HCT116 (cell line): ENCODE data around the gene C17orf67. TPM values are rescaled to one million over a fixed set of nuclear protein-coding genes. Genes with fewer than 3 reads are reported as not detected.

Experiments used
- ATAC-seq: fragments of 200-7000 bp; cut with Tn5 transposase; 2 replicates; pipeline ENCODE4 v1.9.1; 2020; ENCODE audit warnings: mild to moderate bottlenecking, moderate library complexity
- BruUV-seq: library from RNA; stranded (reverse); fragments of 400-500 nt; replicated peaks from 2 replicates; lab custom pipeline; 2021; lab: Mats Ljungman, UMichigan
- CTCF ChIA-PET: fragments of 300-600 bp; sonication (Branson Sonifier 250); formaldehyde crosslinking; loops from one replicate; lab custom pipeline; 2021; ENCODE audit warnings: antibody characterized with exemption; lab: Charles Lee
- POLR2A ChIA-PET: fragments of 300-600, 350-600 bp; sonication (Branson Sonifier 250); formaldehyde crosslinking; loops from one replicate; lab custom pipeline; 2021; ENCODE audit warnings: antibody characterized with exemption; lab: Charles Lee
- RAD21 ChIA-PET, 2 experiments: fragments of 300-600 bp; sonication (Branson Sonifier 250); formaldehyde crosslinking; loops; one replicate each; lab custom pipeline; 2023; ENCODE audit warnings: low total read pairs in 2 of 2; ENCODE audit not compliant: uncharacterized antibody in 2 of 2, unreplicated experiment in 2 of 2, low non-redundant PET in 1 of 2; lab: Charles Lee
- DNase-seq: peaks from one replicate; pipeline ENCODE4 v3.0.0-alpha.2; 2010; ENCODE audit warnings: low read depth, low spot score
- H2AFZ ChIP-seq: fragments of 200-600 bp; shearing (Covaris generic), sonication (generic); 2 replicates; pipeline ENCODE4 v1.6.1; 2017; ENCODE audit warnings: low read depth, mixed run types, mixed read lengths, antibody characterized with exemption, low read length; ENCODE audit not compliant: poor library complexity, severe bottlenecking
- H3K27ac ChIP-seq: 2 replicates; pipeline ENCODE4 v1.5.1; 2012; ENCODE audit warnings: low read depth, low read length
- H3K27me3 ChIP-seq: fragments of 200-600 bp; sonication (generic); 2 replicates; pipeline ENCODE4 v1.6.1; 2016; ENCODE audit warnings: mixed run types, low read length, mixed read lengths; ENCODE audit not compliant: insufficient read depth
- H3K36me3 ChIP-seq, 2 experiments: fragments of 200-500 bp in 1 of 2; fragments of 200-600 bp in 1 of 2; sonication (Bioruptor generic) in 1 of 2; sonication (generic) in 1 of 2; 2 replicates each; pipeline versions ENCODE4 v1.5.1 to v1.6.1; 2014 to 2016; ENCODE audit warnings: low read length in 2 of 2, inconsistent platforms in 1 of 2, mixed read lengths in 1 of 2, mixed run types in 1 of 2; ENCODE audit not compliant: insufficient read depth in 2 of 2, control insufficient read depth in 1 of 2
- H3K4me1 ChIP-seq, 2 experiments: fragments of 200-600 bp in 1 of 2; sonication (generic) in 1 of 2; 2 replicates each; pipeline versions ENCODE4 v1.5.1 to v1.6.1; 2012 to 2017; ENCODE audit warnings: low read length in 2 of 2, inconsistent platforms in 1 of 2, mild to moderate bottlenecking in 1 of 2, mixed read lengths in 1 of 2, mixed run types in 1 of 2, moderate library complexity in 1 of 2; ENCODE audit not compliant: insufficient read depth in 2 of 2, control insufficient read depth in 1 of 2
- H3K4me2 ChIP-seq: fragments of 200-600 bp; sonication (generic); 2 replicates; pipeline ENCODE4 v1.6.1; 2017; ENCODE audit warnings: mixed run types, low read length, mixed read lengths
- H3K4me3 ChIP-seq, 2 experiments: fragments of 200-600 bp in 1 of 2; sonication (generic) in 1 of 2; replicated peaks in 1 of 2; 2 replicates each; pipeline ENCODE4 v1.5.1; 2011 to 2016; ENCODE audit warnings: low read length in 2 of 2, control low read depth in 1 of 2, low read depth in 1 of 2, mild to moderate bottlenecking in 1 of 2, mixed read lengths in 1 of 2, mixed run types in 1 of 2
- H3K79me2 ChIP-seq: fragments of 200-600 bp; sonication (generic); 2 replicates; pipeline ENCODE4 v1.6.1; 2017; ENCODE audit warnings: mild to moderate bottlenecking, mixed run types, low read length, moderate library complexity, mixed read lengths; ENCODE audit not compliant: insufficient read depth
- H3K9ac ChIP-seq: fragments of 200-600 bp; sonication (generic); 2 replicates; pipeline ENCODE4 v1.6.1; 2016; ENCODE audit warnings: low read length, mixed read lengths
- H3K9me2 ChIP-seq: fragments of 200-600 bp; sonication (generic), shearing (Covaris generic); 2 replicates; pipeline ENCODE4 v1.6.1; 2017; ENCODE audit warnings: mixed run types, mild to moderate bottlenecking, moderate library complexity; ENCODE audit not compliant: insufficient read depth
- H3K9me3 ChIP-seq, 2 experiments: fragments of 200-500 bp in 1 of 2; fragments of 200-600 bp in 1 of 2; sonication (Bioruptor generic) in 1 of 2; sonication (generic) in 1 of 2; 2 replicates each; pipeline ENCODE4 v1.6.1; 2014 to 2017; ENCODE audit warnings: low read length in 2 of 2, mixed read lengths in 2 of 2, inconsistent platforms in 1 of 2, low read depth in 1 of 2, mild to moderate bottlenecking in 1 of 2, mixed run types in 1 of 2, moderate library complexity in 1 of 2; ENCODE audit not compliant: control insufficient read depth in 1 of 2, insufficient read depth in 1 of 2
- H4K20me1 ChIP-seq: fragments of 200-600 bp; sonication (generic), shearing (Covaris generic); 2 replicates; pipeline ENCODE4 v1.6.1; 2017; ENCODE audit warnings: mixed run types, mild to moderate bottlenecking, moderate library complexity; ENCODE audit not compliant: insufficient read depth
- EGR1 ChIP-seq: IDR thresholded peaks from 2 replicates; pipeline ENCODE4 v1.6.1; 2012; ENCODE audit warnings: low read depth
- EZH2 ChIP-seq: fragments of 200-600 bp; sonication (generic); IDR thresholded peaks from 2 replicates; pipeline ENCODE4 v1.6.1; 2017; ENCODE audit warnings: antibody characterized with exemption, mixed run types
- EZH2phosphoT487 ChIP-seq: fragments of 200-600 bp; IDR thresholded peaks from 2 replicates; pipeline ENCODE4 v1.6.1; 2018; ENCODE audit warnings: antibody characterized with exemption, borderline replicate concordance
- JUND ChIP-seq: IDR thresholded peaks from 2 replicates; pipeline ENCODE4 v1.6.1; 2012
- POLR2A ChIP-seq: IDR thresholded peaks from 2 replicates; pipeline ENCODE4 v1.7.0; 2011; ENCODE audit warnings: borderline replicate concordance; ENCODE audit not compliant: insufficient read depth, insufficient read length; ENCODE audit errors: extremely low read depth
- REST ChIP-seq: IDR thresholded peaks from 2 replicates; pipeline ENCODE4 v1.6.1; 2012; ENCODE audit warnings: low read depth
- SIN3A ChIP-seq: IDR thresholded peaks from 2 replicates; pipeline ENCODE4 v1.6.1; 2012; ENCODE audit warnings: low read depth
- SP1 ChIP-seq: IDR thresholded peaks from 2 replicates; pipeline ENCODE4 v1.6.1; 2012; ENCODE audit warnings: low read depth
- YY1 ChIP-seq: IDR thresholded peaks from 2 replicates; pipeline ENCODE4 v1.6.1; 2011; ENCODE audit warnings: low read length, low read depth, moderate library complexity, mild to moderate bottlenecking; ENCODE audit not compliant: insufficient replicate concordance; ENCODE audit errors: extremely low read depth
- ZNF274 ChIP-seq: fragments of 200-500 bp; sonication (Bioruptor generic); IDR thresholded peaks from 2 replicates; pipeline ENCODE4 v1.6.1; 2014; ENCODE audit warnings: mild to moderate bottlenecking, low read depth, low read length, inconsistent platforms
- intact Hi-C: fragments of 100-400 bp; cut with micrococcal nuclease; formaldehyde crosslinking; loops from 2 replicates; pipeline ENCODE4 v1.10.0; 2022
- total RNA-seq: library from RNA; stranded (reverse); gene quantifications from one replicate; pipeline ENCODE4 v1.2.1, GENCODE V29; 2021; ENCODE audit not compliant: unreplicated experiment

Gene C17orf67
- total RNA-seq, 1 experiment from 2014 or later, result 0.84 TPM

- Histone ChIP-seq H3K9me2 (no peaks in the 10 kb centered on the region), H2AFZ (no peak overlapping the region)
- TF ChIP-seq JUND (no peak), EZH2 (no peak), EZH2phosphoT487 (no peak), POLR2A (no peak), SIN3A (no peak), ZNF274 (no peak), SP1 (no peak), YY1 (no peak), EGR1 (no peak), REST (no peak)
- TF ChIP-seq, all 23 proteins: peak for 0
- RAD21 ChIA-PET, result no interaction called here
- Histone ChIP-seq H4K20me1 (no peaks in the 10 kb centered on the region), H3K79me2 (no peaks in the 10 kb centered on the region), H3K27ac (no peak overlapping the region), H3K27me3 (no peaks in the 10 kb centered on the region), H3K9me3 (no peaks in the 10 kb centered on the region), H3K4me3 (no peak overlapping the region), H3K9ac (no peak overlapping the region), H3K36me3 (no peaks in the 10 kb centered on the region), H3K4me1 (no peaks in the 10 kb centered on the region), H3K4me2 (no peak overlapping the region)
- intact Hi-C loops, result no loop called here
- no peak for ATAC-seq
- no peak for DNase-seq
- no TSS peak for BruUV-seq
- POLR2A ChIA-PET, result interaction anchor here (1.2 kb wide), 1 partner anchor 46 kb away, joined by 4 read pairs; the partner anchor contains the start of gene TRIM25
- CTCF ChIA-PET, result no interaction called here
Observed at GRCh38 chr17:56867948-56868376, 34.2 kb upstream of the C17orf67 start.
